Ascending aorta (tissue), 2 donors: ENCODE measurements around the gene COL19A1. TPM values are rescaled to one million over a fixed set of nuclear protein-coding genes. Genes with fewer than 3 reads are reported as not detected.

Experiments
- DNase-seq, 2 donors: peaks; one replicate each; pipeline ENCODE4 v3.0.0-alpha.2; 2019; ENCODE audit warnings: low spot score in 2 of 2
- H3K27ac ChIP-seq, 2 donors: fragments of 200-600 bp; sonication (generic); one replicate each; pipeline ENCODE4 v1.5.1; 2016 to 2017; ENCODE audit warnings: mild to moderate bottlenecking in 1 of 2
- H3K27me3 ChIP-seq: fragments of 200-600 bp; sonication (generic); one replicate; pipeline ENCODE4 v1.5.1; 2017
- H3K36me3 ChIP-seq, 2 donors: fragments of 200-600 bp; sonication (generic); one replicate each; pipeline ENCODE4 v1.5.1; 2016
- H3K4me1 ChIP-seq, 2 donors: fragments of 200-600 bp; sonication (generic); one replicate each; pipeline ENCODE4 v1.5.1; 2016 to 2017; ENCODE audit warnings: mild to moderate bottlenecking in 1 of 2
- H3K4me3 ChIP-seq, 2 donors: fragments of 200-600 bp; sonication (generic); one replicate each; pipeline ENCODE4 v1.5.1; 2016 to 2017; ENCODE audit warnings: mild to moderate bottlenecking in 1 of 2
- H3K9me3 ChIP-seq, 2 donors: fragments of 200-600 bp; sonication (generic); one replicate each; pipeline ENCODE4 v1.5.1; 2016
- intact Hi-C: fragments of 100-400 bp; cut with DNase I; formaldehyde crosslinking; loops from one replicate; pipeline ENCODE4 v1.15.1; 2023
- total RNA-seq: library from RNA; depleted of rRNA; stranded (reverse); fragments of >200 nt; gene quantifications from one replicate; pipeline ENCODE4 v1.1.0, GENCODE V29; 2016
- TF ChIP-seq, protein P1 (sequence below), 3 experiments: fragments of 200-600 bp in 2 of 3; fragments of 450-650 bp in 1 of 3; sonication (generic) in 2 of 3; IDR thresholded peaks; one replicate each; pipeline ENCODE4 v1.5.1; 2016 to 2019; ENCODE audit warnings: antibody characterized with exemption in 3 of 3, mild to moderate bottlenecking in 1 of 3, moderate library complexity in 1 of 3

The COL19A1 gene
- total RNA-seq, 1 donor from 2014 or later: not detected

GRCh38 chr6:69835414-69836179, 30.8 kb upstream of the COL19A1 start:
- Histone ChIP-seq H3K9me3 (no peaks in the 10 kb centered on the region), H3K36me3 (no peaks in the 10 kb centered on the region), H3K27me3 (no peaks in the 10 kb centered on the region), H3K4me1 (no peaks in the 10 kb centered on the region), H3K27ac (no peak overlapping the region), H3K4me3 (no peak overlapping the region)
- no peak for DNase-seq
- intact Hi-C loops: loop anchor here (1.0 kb wide), 1 partner anchor 273 kb away; no protein-coding TSS in a partner anchor
- TF ChIP-seq, protein P1, sequence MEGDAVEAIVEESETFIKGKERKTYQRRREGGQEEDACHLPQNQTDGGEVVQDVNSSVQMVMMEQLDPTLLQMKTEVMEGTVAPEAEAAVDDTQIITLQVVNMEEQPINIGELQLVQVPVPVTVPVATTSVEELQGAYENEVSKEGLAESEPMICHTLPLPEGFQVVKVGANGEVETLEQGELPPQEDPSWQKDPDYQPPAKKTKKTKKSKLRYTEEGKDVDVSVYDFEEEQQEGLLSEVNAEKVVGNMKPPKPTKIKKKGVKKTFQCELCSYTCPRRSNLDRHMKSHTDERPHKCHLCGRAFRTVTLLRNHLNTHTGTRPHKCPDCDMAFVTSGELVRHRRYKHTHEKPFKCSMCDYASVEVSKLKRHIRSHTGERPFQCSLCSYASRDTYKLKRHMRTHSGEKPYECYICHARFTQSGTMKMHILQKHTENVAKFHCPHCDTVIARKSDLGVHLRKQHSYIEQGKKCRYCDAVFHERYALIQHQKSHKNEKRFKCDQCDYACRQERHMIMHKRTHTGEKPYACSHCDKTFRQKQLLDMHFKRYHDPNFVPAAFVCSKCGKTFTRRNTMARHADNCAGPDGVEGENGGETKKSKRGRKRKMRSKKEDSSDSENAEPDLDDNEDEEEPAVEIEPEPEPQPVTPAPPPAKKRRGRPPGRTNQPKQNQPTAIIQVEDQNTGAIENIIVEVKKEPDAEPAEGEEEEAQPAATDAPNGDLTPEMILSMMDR (IDR thresholded peaks at IDR 0.05): peak; percentile 46 to 88 (median 88)

DNA sequence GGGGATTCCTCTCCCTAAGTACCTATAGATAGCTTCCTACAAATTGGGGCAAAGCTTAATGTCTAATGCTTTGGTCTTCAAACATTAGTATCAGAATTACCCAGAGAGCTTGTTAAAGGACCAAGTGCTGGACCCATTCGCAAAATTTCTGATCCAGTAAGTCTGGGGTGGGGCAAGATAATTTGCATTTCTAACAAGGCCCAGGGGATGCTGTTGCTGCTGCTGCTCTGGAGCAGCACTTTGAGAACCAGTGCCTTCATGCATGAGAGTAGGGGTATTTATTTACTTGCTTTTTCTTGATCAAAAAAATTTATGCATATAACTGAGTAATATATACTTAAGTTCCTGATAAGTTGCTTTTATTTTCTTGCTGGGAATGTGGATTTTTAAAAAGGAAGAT, 24.5 kb upstream of the COL19A1 start:
- H3K36me3 ChIP-seq: no peaks in the 10 kb centered on the region
- TF ChIP-seq, protein P1 (IDR thresholded peaks at IDR 0.05): no peak
- no peak overlapping the region for H3K27ac ChIP-seq
- intact Hi-C loops: no loop called here
- no peak overlapping the region for H3K4me3 ChIP-seq
- DNase-seq: no peak
- H3K4me1 ChIP-seq: no peaks in the 10 kb centered on the region
- H3K9me3 ChIP-seq: no peaks in the 10 kb centered on the region
- H3K27me3 ChIP-seq: no peaks in the 10 kb centered on the region

GRCh38 chr6:69843189-69843588, 23.2 kb upstream of the COL19A1 start:
- no peaks in the 10 kb centered on the region for H3K27me3 ChIP-seq
- H3K4me3 ChIP-seq: no peak overlapping the region
- intact Hi-C loops: no loop called here
- no peaks in the 10 kb centered on the region for H3K4me1 ChIP-seq
- no peak overlapping the region for H3K27ac ChIP-seq
- TF ChIP-seq, protein P1 (IDR thresholded peaks at IDR 0.05): no peak
- no peak for DNase-seq
- H3K9me3 ChIP-seq: no peaks in the 10 kb centered on the region
- H3K36me3 ChIP-seq: no peaks in the 10 kb centered on the region

DNA sequence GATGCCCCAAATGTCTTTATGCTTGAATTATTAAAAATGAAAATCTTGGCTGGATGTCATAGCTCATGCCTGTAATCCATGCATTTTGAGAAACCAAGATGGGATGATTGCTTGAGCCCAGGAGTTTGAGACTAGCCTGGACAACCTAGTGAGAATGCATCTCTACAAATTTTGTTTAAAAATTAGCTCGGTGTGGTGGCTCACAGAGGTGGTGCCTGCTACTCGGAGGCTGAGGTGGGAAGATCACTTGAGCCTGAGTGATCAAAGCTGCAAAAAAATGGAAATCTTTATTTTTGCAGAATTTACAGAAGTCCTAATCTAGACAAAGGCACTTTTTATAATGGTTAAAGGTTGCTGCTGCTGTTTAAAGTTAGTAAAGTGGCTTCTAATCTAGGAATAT, 20.0 kb upstream of the COL19A1 start:
- intact Hi-C loops: no loop called here
- no peaks in the 10 kb centered on the region for H3K4me1 ChIP-seq
- no peaks in the 10 kb centered on the region for H3K27me3 ChIP-seq
- TF ChIP-seq, protein P1 (IDR thresholded peaks at IDR 0.05): no peak
- H3K9me3 ChIP-seq: no peaks in the 10 kb centered on the region
- no peak overlapping the region for H3K4me3 ChIP-seq
- H3K36me3 ChIP-seq: no peaks in the 10 kb centered on the region
- DNase-seq: no peak
- no peak overlapping the region for H3K27ac ChIP-seq

DNA sequence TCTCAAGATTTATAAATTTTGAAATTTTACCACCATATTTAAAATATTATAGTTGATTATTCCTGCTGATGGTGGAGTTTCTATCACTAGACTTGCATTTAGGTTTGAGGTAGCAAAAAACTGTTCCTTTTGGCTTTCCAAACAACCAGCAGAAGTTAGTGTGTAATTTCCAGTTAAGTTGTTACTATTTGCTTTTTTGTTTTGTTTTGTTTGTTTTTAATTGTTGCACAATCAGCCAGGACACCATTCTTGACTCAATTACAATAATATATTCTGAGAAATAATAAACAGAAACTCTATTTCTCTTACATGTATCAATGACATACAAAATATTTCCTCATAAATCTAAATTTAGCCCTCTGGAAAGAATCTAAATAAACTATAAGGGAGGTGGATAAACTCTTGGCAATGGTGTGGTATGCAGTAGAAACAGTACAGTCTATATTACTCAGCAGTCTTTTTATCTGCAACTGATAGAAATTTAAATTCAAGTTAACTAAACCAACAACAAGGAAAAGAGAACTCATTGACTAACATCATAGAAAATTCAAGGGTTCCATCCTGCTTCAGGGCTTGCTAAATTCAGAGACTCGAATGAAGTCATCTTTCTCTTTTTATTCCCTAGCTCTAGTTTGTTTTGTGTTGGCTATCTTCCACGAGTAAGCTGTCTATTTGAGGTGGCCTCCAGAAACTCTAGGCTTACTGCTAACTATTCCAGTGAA, 19.4 kb upstream of the COL19A1 start:
- H3K4me1 ChIP-seq: no peaks in the 10 kb centered on the region
- DNase-seq: no peak
- H3K27ac ChIP-seq: no peak overlapping the region
- no peaks in the 10 kb centered on the region for H3K9me3 ChIP-seq
- TF ChIP-seq, protein P1 (IDR thresholded peaks at IDR 0.05): no peak
- H3K4me3 ChIP-seq: no peak overlapping the region
- no peaks in the 10 kb centered on the region for H3K27me3 ChIP-seq
- H3K36me3 ChIP-seq: no peaks in the 10 kb centered on the region
- intact Hi-C loops: no loop called here
